T-helper 1 cell treated with Interleukin-12 subunit alpha and Interleukin-12 subunit beta and Interleukin-4 antibody, amounts not matched to agents 30 ng/mL and 1 ng/mL, for 36 hours (primary cell): ENCODE data around the gene MRPL36. TPM values are rescaled to one million over a fixed set of nuclear protein-coding genes. Genes with fewer than 3 reads are reported as not detected.

Experiments
- intact Hi-C: fragments of 100-400 bp; cut with micrococcal nuclease; formaldehyde crosslinking; loops from one replicate; pipeline ENCODE4 v1.15.1; 2024
- total RNA-seq: library from RNA; stranded (reverse); gene quantifications from 2 replicates; pipeline ENCODE4 v1.2.3, GENCODE V29; 2022

Gene MRPL36
- total RNA-seq, 1 donor from 2014 or later: 62.8 TPM

GRCh38 chr5:1768283-1769000, 31.2 kb downstream of the MRPL36 start:
- intact Hi-C loops: loop anchor here (10.0 kb wide), 1 partner anchor 106 kb away; no protein-coding TSS in a partner anchor

- intact Hi-C loops: loop anchor here (10.0 kb wide), 1 partner anchor 107 kb away; no protein-coding TSS in a partner anchor
Observed at GRCh38 chr5:1767524-1768282, 31.9 kb downstream of the MRPL36 start.

- intact Hi-C loops: loop anchor here (10.0 kb wide), 1 partner anchor 109 kb away; no protein-coding TSS in a partner anchor
Observed at GRCh38 chr5:1765880-1766235, 33.8 kb downstream of the MRPL36 start.

- intact Hi-C loops: loop anchor here (10.0 kb wide), 1 partner anchor 109 kb away; no protein-coding TSS in a partner anchor
Observed at GRCh38 chr5:1765141-1765879, 34.3 kb downstream of the MRPL36 start.

GRCh38 chr5:1764606-1764960, 35.1 kb downstream of the MRPL36 start:
- intact Hi-C loops: loop anchor here (10.0 kb wide), 1 partner anchor 110 kb away; no protein-coding TSS in a partner anchor

- intact Hi-C loops: loop anchor here (1.0 to 10.0 kb wide), 4 partner anchors 37 to 274 kb away; partner anchors contain the start of gene NDUFS6
Observed at GRCh38 chr5:1763960-1764605, 35.6 kb downstream of the MRPL36 start.

- intact Hi-C loops: loop anchor here (1.0 to 10.0 kb wide), 4 partner anchors 37 to 275 kb away; partner anchors contain the start of gene NDUFS6
Observed at GRCh38 chr5:1763548-1763911, 36.1 kb downstream of the MRPL36 start.

- intact Hi-C loops: loop anchor here (1.0 to 10.0 kb wide), 4 partner anchors 38 to 275 kb away; partner anchors contain the start of gene NDUFS6
Observed at GRCh38 chr5:1762883-1763547, 36.6 kb downstream of the MRPL36 start.

GRCh38 chr5:1762121-1762882, 37.3 kb downstream of the MRPL36 start:
- intact Hi-C loops: loop anchor here (2.0 to 10.0 kb wide), 2 partner anchors 38 to 112 kb away; partner anchors contain the start of gene NDUFS6

GRCh38 chr5:1761453-1761755, 38.2 kb downstream of the MRPL36 start:
- intact Hi-C loops: loop anchor here (10.0 kb wide), 1 partner anchor 113 kb away; no protein-coding TSS in a partner anchor

GRCh38 chr5:1760656-1761452, 38.8 kb downstream of the MRPL36 start:
- intact Hi-C loops: loop anchor here (10.0 kb wide), 1 partner anchor 114 kb away; no protein-coding TSS in a partner anchor

GRCh38 chr5:1760231-1760630, 39.4 kb downstream of the MRPL36 start:
- intact Hi-C loops: loop anchor here (10.0 kb wide), 1 partner anchor 115 kb away; no protein-coding TSS in a partner anchor

GRCh38 chr5:1759378-1759970, 40.2 kb downstream of the MRPL36 start:
- intact Hi-C loops: no loop called here

GRCh38 chr5:1758574-1758973, 41.1 kb downstream of the MRPL36 start:
- intact Hi-C loops: no loop called here

- intact Hi-C loops: no loop called here
Observed at GRCh38 chr5:1757511-1757910, 42.1 kb downstream of the MRPL36 start.

GRCh38 chr5:1756481-1756880, 43.2 kb downstream of the MRPL36 start:
- intact Hi-C loops: no loop called here

- intact Hi-C loops: no loop called here
Observed at GRCh38 chr5:1755321-1755949, 44.2 kb downstream of the MRPL36 start.
